Loucy (cell line): ENCODE data around the gene ANTXR2.

Source experiments
- H2AFZ ChIP-seq: fragments of 200-600 bp; sonication (generic); 2 replicates; pipeline ENCODE4 v1.6.0; 2016; ENCODE audit warnings: antibody characterized with exemption, mild to moderate bottlenecking, low read length, moderate library complexity
- H3F3A ChIP-seq: fragments of 200-600 bp; 2 replicates; pipeline ENCODE4 v1.6.0; 2016; ENCODE audit warnings: antibody characterized with exemption, low read depth, mild to moderate bottlenecking
- H3K27me3 ChIP-seq: fragments of 200-600 bp; sonication (generic); 2 replicates; pipeline ENCODE4 v1.6.1; 2014; ENCODE audit warnings: low read length, mild to moderate bottlenecking; ENCODE audit not compliant: insufficient read depth, poor library complexity, severe bottlenecking
- H3K36me3 ChIP-seq: fragments of 200-600 bp; sonication (generic); 2 replicates; pipeline ENCODE4 v1.6.1; 2016; ENCODE audit warnings: low read length; ENCODE audit not compliant: insufficient read depth
- H3K4me1 ChIP-seq: fragments of 200-600 bp; sonication (generic); 2 replicates; pipeline ENCODE4 v1.5.1; 2014; ENCODE audit warnings: low read length, mild to moderate bottlenecking; ENCODE audit not compliant: insufficient read depth, poor library complexity, severe bottlenecking
- H3K4me2 ChIP-seq: fragments of 200-600 bp; sonication (generic); 2 replicates; pipeline ENCODE4 v1.6.0; 2014; ENCODE audit warnings: antibody characterized with exemption, low read length, low read depth, mild to moderate bottlenecking; ENCODE audit not compliant: poor library complexity, severe bottlenecking
- H3K4me3 ChIP-seq: fragments of 200-600 bp; sonication (generic); 2 replicates; pipeline ENCODE4 v1.5.1; 2014; ENCODE audit warnings: low read length, mild to moderate bottlenecking, mixed read lengths; ENCODE audit not compliant: poor library complexity, severe bottlenecking
- H3K79me2 ChIP-seq: fragments of 200-600 bp; sonication (generic); 2 replicates; pipeline ENCODE4 v1.6.1; 2014; ENCODE audit warnings: low read length; ENCODE audit not compliant: insufficient read depth
- H3K9ac ChIP-seq: fragments of 200-600 bp; sonication (generic); 2 replicates; pipeline ENCODE4 v1.6.0; 2014; ENCODE audit warnings: mild to moderate bottlenecking, low read depth, low read length, moderate library complexity; ENCODE audit not compliant: poor library complexity, severe bottlenecking
- H3K9me2 ChIP-seq: fragments of 200-600 bp; sonication (generic); replicated peaks from 2 replicates; pipeline ENCODE4 v1.6.1; 2016; ENCODE audit warnings: low read depth, low read length, mixed read lengths
- H3K9me3 ChIP-seq: fragments of 200-600 bp; sonication (generic); 2 replicates; pipeline ENCODE4 v1.6.1; 2014; ENCODE audit warnings: mild to moderate bottlenecking, antibody characterized with exemption, low read length, low read depth; ENCODE audit not compliant: insufficient read depth
- H4K20me1 ChIP-seq: fragments of 200-600 bp; sonication (generic); 2 replicates; pipeline ENCODE4 v1.6.0; 2014; ENCODE audit warnings: antibody characterized with exemption, low read length, mild to moderate bottlenecking; ENCODE audit not compliant: insufficient read depth, poor library complexity, severe bottlenecking
- CTCF ChIP-seq: fragments of 200-600 bp; sonication (generic); conservative IDR thresholded peaks from 2 replicates; pipeline ENCODE4 v1.5.1; 2014; ENCODE audit warnings: mild to moderate bottlenecking, antibody characterized with exemption, low read length
- EZH2phosphoT487 ChIP-seq: fragments of 200-600 bp; IDR thresholded peaks from 2 replicates; pipeline ENCODE4 v1.6.1; 2018; ENCODE audit warnings: antibody characterized with exemption, mild to moderate bottlenecking, moderate library complexity, borderline replicate concordance

The ANTXR2 gene

DNA sequence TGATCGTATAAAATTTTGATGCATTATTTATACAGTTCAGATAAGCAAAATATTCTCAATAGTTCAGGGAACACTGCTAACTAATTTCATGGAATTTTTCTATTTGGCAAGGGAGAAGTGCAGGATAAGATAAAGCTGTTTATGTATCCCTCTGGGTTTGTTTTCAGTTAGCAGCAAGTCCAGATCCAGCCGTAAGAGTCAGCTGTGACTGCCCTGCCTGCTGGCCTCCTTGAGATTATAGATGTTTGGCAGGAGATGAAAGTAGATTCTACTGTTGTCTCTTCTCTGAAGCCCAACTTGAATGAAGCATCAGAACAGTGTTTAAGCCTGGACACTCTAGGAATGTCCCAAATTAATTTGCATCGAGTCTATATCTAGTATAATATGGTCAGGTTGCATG is 29.5 kb downstream of the ANTXR2 start:
- no peak overlapping the region for H3K4me3 ChIP-seq
- no peaks in the 10 kb centered on the region for H3K9me2 ChIP-seq
- peaks cover 81% of the 10 kb centered on the region for H3K79me2 ChIP-seq
- H3K36me3 ChIP-seq = peaks cover 62% of the 10 kb centered on the region
- H2AFZ ChIP-seq = no peak overlapping the region
- no peak overlapping the region for H3K9ac ChIP-seq
- TF ChIP-seq EZH2phosphoT487 = no peak
- no peak for TF ChIP-seq CTCF
- peaks cover 6% of the 10 kb centered on the region; the same call in 1 of the 2 replicates for H3K9me3 ChIP-seq
- no peak overlapping the region for H3K4me2 ChIP-seq
- H4K20me1 ChIP-seq = peaks cover 6% of the 10 kb centered on the region
- H3F3A ChIP-seq = no peaks in the 10 kb centered on the region
- no peaks in the 10 kb centered on the region for H3K27me3 ChIP-seq
- peaks cover 6% of the 10 kb centered on the region for H3K4me1 ChIP-seq

- H3K79me2 ChIP-seq = peaks cover 84% of the 10 kb centered on the region
- H3F3A ChIP-seq = no peaks in the 10 kb centered on the region
- no peak overlapping the region for H3K9ac ChIP-seq
- H4K20me1 ChIP-seq = peaks cover 6% of the 10 kb centered on the region
- H3K9me2 ChIP-seq = no peaks in the 10 kb centered on the region
- H3K4me1 ChIP-seq = peaks cover 12% of the 10 kb centered on the region
- no peak overlapping the region for H3K4me3 ChIP-seq
- H3K9me3 ChIP-seq = peaks cover 6% of the 10 kb centered on the region; the same call in 1 of the 2 replicates
- H3K4me2 ChIP-seq = no peak overlapping the region
- H3K36me3 ChIP-seq = peaks cover 60% of the 10 kb centered on the region
- H3K27me3 ChIP-seq = no peaks in the 10 kb centered on the region
- TF ChIP-seq EZH2phosphoT487 (no peak), CTCF (no peak)
- no peak overlapping the region for H2AFZ ChIP-seq
These were observed 30.2 kb downstream of the ANTXR2 start for GRCh38 chr4:80042821-80043220.

DNA sequence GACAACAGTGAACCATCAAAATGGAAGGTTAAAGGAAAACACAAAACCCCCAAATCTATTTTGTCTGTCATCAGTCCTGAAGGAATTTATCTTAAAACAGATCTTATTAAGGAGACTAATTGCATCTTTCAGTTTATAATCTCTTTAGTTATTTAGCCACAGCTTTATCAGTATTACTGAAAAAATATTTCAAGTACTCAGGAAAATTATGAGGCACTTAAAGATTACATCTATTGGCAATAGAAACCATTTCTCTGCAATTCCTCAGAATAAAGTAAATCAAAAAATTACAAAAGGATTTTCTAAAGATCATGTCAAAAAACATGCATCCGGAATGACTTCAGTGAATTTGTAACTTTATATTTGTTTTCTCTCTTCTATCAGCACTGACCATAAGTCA is 35.2 kb downstream of the ANTXR2 start:
- peak overlapping the region; percentile 55 for H3K9ac ChIP-seq
- peak overlapping the region; percentile 63 for H3K4me2 ChIP-seq
- H3K79me2 ChIP-seq = peaks cover 75% of the 10 kb centered on the region

More for the DNA sequence above, 35.2 kb downstream of the ANTXR2 start:
- Histone ChIP-seq H2AFZ (no peak overlapping the region), H3K36me3 (peaks cover 51% of the 10 kb centered on the region), H3F3A (peaks cover 7% of the 10 kb centered on the region), H4K20me1 (peaks cover 9% of the 10 kb centered on the region), H3K9me3 (peaks cover 6% of the 10 kb centered on the region; the same call in 1 of the 2 replicates), H3K27me3 (no peaks in the 10 kb centered on the region), H3K4me1 (peaks cover 52% of the 10 kb centered on the region), H3K4me3 (no peak overlapping the region), H3K9me2 (no peaks in the 10 kb centered on the region)
- TF ChIP-seq CTCF = no peak
- no peak for TF ChIP-seq EZH2phosphoT487
